ENCODE results near the gene CPTP.

The CPTP gene

GRCh38 chr1:1371364-1371745, 46.8 kb downstream of the CPTP start:
- H4K20me1 ChIP-seq (ENCODE audit: control insufficient read depth, insufficient read depth, low read depth, low read length), result peaks cover 6% of the 10 kb centered on the region; the same call in 1 of the 2 replicates
- peaks cover 11% of the 10 kb centered on the region for H3K9me3 ChIP-seq (ENCODE audit: control insufficient read depth, insufficient read depth, low read length)
- H3K27me3 ChIP-seq (ENCODE audit: control insufficient read depth, low read length), result no peaks in the 10 kb centered on the region
- H3K4me3 ChIP-seq (ENCODE audit: low read length), result peak overlapping the region; percentile 41; the same call in 1 of the 2 replicates
- H3K79me2 ChIP-seq (ENCODE audit: control insufficient read depth, low read length), result peaks cover 41% of the 10 kb centered on the region
- H3K4me2 ChIP-seq (ENCODE audit: low read length), result peak overlapping the region; percentile 66
- no peak overlapping the region for H3K27ac ChIP-seq (ENCODE audit: low read depth, low read length)
- TF ChIP-seq CTCF (IDR thresholded peaks at IDR 0.05; ENCODE audit: low read depth, low read length, poor library complexity, severe bottlenecking), result no peak
- no peak for TF ChIP-seq EZH2phosphoT487 (IDR thresholded peaks at IDR 0.05; ENCODE audit: borderline replicate concordance, low read length)
- H3K9me2 ChIP-seq (replicated peaks; ENCODE audit: control insufficient read depth, low read length), result no peaks in the 10 kb centered on the region
- peaks cover 32% of the 10 kb centered on the region for H3K4me1 ChIP-seq (ENCODE audit: control insufficient read depth, low read length)
- H3K36me3 ChIP-seq (ENCODE audit: control insufficient read depth, low read length), result peaks cover 40% of the 10 kb centered on the region
- H3F3A ChIP-seq (ENCODE audit: control insufficient read depth, insufficient read depth), result peaks cover 4% of the 10 kb centered on the region; the same call in 1 of the 2 replicates

- Histone ChIP-seq H3K79me2 (ENCODE audit: control insufficient read depth, low read length) (peaks cover 41% of the 10 kb centered on the region), H3K4me3 (ENCODE audit: low read length) (peak overlapping the region; percentile 41), H3F3A (ENCODE audit: control insufficient read depth, insufficient read depth) (peaks cover 10% of the 10 kb centered on the region), H3K9me2 (replicated peaks; ENCODE audit: control insufficient read depth, low read length) (no peaks in the 10 kb centered on the region), H3K4me1 (ENCODE audit: control insufficient read depth, low read length) (peaks cover 35% of the 10 kb centered on the region), H3K27ac (ENCODE audit: low read depth, low read length) (no peak overlapping the region), H3K9me3 (ENCODE audit: control insufficient read depth, insufficient read depth, low read length) (peaks cover 4% of the 10 kb centered on the region), H3K36me3 (ENCODE audit: control insufficient read depth, low read length) (peaks cover 46% of the 10 kb centered on the region), H4K20me1 (ENCODE audit: control insufficient read depth, insufficient read depth, low read depth, low read length) (peaks cover 6% of the 10 kb centered on the region; the same call in 1 of the 2 replicates), H3K27me3 (ENCODE audit: control insufficient read depth, low read length) (no peaks in the 10 kb centered on the region), H3K4me2 (ENCODE audit: low read length) (peak overlapping the region; percentile 66)
- no peak for TF ChIP-seq EZH2phosphoT487 (IDR thresholded peaks at IDR 0.05; ENCODE audit: borderline replicate concordance, low read length)
- TF ChIP-seq CTCF (IDR thresholded peaks at IDR 0.05; ENCODE audit: low read depth, low read length, poor library complexity, severe bottlenecking), result peak; percentile 98
These were observed 47.4 kb downstream of the CPTP start for GRCh38 chr1:1371746-1372711.

- Histone ChIP-seq H3K36me3 (ENCODE audit: control insufficient read depth, low read length) (peaks cover 46% of the 10 kb centered on the region), H3K9me3 (ENCODE audit: control insufficient read depth, insufficient read depth, low read length) (no peaks in the 10 kb centered on the region), H3K79me2 (ENCODE audit: control insufficient read depth, low read length) (peaks cover 41% of the 10 kb centered on the region), H3F3A (ENCODE audit: control insufficient read depth, insufficient read depth) (peaks cover 9% of the 10 kb centered on the region), H3K27me3 (ENCODE audit: control insufficient read depth, low read length) (no peaks in the 10 kb centered on the region), H3K4me3 (ENCODE audit: low read length) (peak overlapping the region; percentile 98; the same call in 1 of the 2 replicates), H3K27ac (ENCODE audit: low read depth, low read length) (no peak overlapping the region), H3K4me1 (ENCODE audit: control insufficient read depth, low read length) (peaks cover 35% of the 10 kb centered on the region), H3K4me2 (ENCODE audit: low read length) (peak overlapping the region; percentile 86), H3K9me2 (replicated peaks; ENCODE audit: control insufficient read depth, low read length) (no peaks in the 10 kb centered on the region), H4K20me1 (ENCODE audit: control insufficient read depth, insufficient read depth, low read depth, low read length) (peaks cover 6% of the 10 kb centered on the region; the same call in 1 of the 2 replicates)
- TF ChIP-seq CTCF (IDR thresholded peaks at IDR 0.05; ENCODE audit: low read depth, low read length, poor library complexity, severe bottlenecking) (no peak), EZH2phosphoT487 (IDR thresholded peaks at IDR 0.05; ENCODE audit: borderline replicate concordance, low read length) (no peak)
These were observed 48.6 kb downstream of the CPTP start for GRCh38 chr1:1373051-1373814.

All from DOHH2 (cell line).